Skeletal muscle cell (primary cell): ENCODE measurements around the gene CCDC110.

Experiments used
- DNase-seq: peaks from one replicate; pipeline ENCODE4 v3.0.0-alpha.2; 2010; ENCODE audit warnings: low read depth
- H3K4me3 ChIP-seq: 2 replicates; pipeline ENCODE4 v1.5.1; 2011; ENCODE audit warnings: low read depth, mild to moderate bottlenecking, control low read depth, low read length, moderate library complexity

CCDC110 gene

DNA sequence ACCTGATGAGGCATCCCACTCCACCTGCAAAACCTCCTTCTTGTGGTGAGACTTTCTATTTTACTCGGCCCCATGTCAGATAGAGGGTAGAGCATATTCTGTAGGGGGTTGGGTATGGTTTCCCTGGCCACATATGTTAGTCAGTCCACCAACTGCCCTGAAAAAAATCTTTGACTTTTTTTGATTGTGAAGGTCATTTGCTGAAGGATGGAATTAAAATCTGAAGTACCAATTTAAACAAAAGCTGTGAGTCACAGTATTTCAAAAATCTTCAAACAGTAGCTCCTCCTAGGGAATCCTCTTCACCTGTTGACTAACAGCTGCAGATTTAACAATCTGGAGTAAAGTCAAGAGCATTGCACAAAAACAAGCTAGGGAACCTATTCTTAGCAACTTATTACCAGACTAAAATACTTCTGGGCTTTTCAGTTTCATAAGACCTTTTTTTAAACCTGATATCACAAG, 8.0 kb upstream of the CCDC110 start:
- DNase-seq = no peak

DNA sequence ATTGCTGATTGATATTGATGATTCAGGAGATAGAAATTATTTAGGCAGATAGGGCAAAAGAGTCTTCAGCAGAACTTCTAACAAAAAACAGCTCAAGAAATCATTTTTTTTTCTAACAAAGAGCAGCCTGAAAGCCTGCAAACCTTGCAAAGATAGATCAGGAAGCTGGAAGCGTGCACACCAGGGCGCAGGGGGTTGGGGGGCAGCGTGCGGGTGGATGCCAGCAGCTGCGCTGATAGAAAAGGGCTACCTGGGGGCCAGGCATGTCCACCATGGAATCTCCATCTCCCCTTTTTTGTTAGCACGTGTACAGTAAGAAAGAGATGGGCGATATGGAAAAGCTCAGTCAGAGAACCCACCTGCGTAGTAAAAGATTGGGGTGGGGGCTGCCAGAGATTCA, 1.7 kb upstream of the CCDC110 start:
- no peak for DNase-seq
- no peak overlapping the region for H3K4me3 ChIP-seq

More for the DNA sequence above, 8.0 kb upstream of the CCDC110 start:
- no peak overlapping the region for H3K4me3 ChIP-seq

GRCh38 chr4:185472103-185472542, 590 bp upstream of the CCDC110 start:
- DNase-seq = no peak
- H3K4me3 ChIP-seq = peak overlapping the region; percentile 79

DNA sequence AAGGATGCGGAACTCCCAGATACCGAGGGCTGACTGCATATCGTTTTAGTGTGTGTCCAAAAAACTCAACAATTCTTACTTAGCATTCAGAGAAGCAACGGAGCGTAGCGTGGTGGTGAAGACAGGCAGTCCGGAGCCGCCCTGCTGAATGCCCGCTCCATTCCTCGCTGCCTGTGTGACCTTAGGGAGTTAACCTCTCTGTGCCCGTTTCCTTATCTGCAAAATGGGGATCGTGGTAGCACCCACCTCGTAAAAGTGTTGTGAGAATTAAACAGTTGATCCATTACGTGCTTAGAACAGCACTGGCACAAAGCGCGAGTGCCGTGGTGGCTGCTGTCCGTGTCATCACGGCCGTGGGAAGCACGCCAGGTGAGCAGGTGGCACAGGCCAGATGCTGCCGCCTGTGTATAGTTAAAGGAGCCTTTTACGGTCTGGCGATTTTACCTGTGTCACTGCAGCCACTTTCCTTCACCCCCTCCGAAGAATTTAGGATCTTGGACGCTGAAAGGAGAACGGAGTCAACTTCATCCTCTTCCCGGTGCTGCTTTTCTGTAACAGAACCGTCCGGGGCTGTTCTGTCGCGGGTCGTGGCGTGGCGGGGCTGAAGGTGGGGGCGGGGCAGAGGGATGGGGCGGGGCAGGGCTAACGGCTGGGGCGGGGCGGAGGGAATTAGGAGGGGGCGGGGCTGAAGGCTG, 885 bp downstream of the CCDC110 start:
- DNase-seq = no peak
- H3K4me3 ChIP-seq = peak overlapping the region; percentile 76

DNA sequence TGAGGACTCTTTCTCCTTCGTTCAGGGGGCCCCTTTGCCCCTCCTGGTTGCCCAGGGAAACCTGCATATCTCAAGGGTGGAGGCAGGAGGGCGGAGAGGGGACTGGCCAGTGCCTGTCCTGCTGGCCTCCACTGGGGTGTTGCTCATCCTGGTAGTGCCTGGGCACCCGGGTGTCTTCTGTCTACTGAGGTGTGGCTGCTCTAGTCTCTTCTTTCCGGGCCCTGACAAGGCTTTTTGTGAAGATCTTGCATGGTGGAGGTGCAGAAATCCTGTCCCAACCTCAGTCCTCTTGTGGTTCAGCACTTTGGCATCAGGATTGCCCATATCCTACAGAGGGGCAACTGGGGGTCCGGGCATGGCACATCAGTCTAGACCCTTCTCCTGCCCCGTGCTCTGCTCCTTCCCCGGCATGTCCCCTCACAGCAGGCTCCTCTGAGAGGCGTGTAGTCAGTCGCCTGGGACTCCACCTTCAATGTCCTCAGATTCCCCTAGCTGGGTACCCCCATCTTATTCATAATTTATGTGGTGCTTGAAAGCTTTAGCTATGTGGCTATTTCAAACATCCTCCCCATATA, 1.9 kb downstream of the CCDC110 start:
- H3K4me3 ChIP-seq = no peak overlapping the region
- no peak for DNase-seq

DNA sequence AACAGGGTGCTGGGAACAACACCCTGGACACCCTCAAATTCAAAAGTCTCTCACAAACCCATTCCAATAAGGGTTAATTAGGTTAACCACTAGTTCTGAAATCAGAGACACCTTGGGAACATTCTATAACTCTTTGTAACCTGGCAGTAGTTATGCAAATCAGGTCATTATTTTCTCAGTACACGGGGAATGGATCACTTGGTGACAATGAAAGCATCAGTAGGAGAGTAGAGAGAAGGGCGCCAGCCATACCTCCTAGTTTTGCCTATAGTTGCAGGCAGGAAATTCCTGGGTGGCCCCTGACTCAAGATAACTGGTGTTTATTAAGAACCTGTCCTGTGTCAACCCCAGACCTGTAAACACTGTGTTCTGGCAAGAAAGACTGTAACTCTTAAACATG, 2.5 kb downstream of the CCDC110 start:
- DNase-seq = no peak
- no peak overlapping the region for H3K4me3 ChIP-seq

GRCh38 chr4:185467991-185468390, 3.5 kb downstream of the CCDC110 start:
- DNase-seq = no peak
- H3K4me3 ChIP-seq = no peak overlapping the region

GRCh38 chr4:185467101-185467500, 4.4 kb downstream of the CCDC110 start:
- no peak overlapping the region for H3K4me3 ChIP-seq
- DNase-seq = peak; percentile 29

DNA sequence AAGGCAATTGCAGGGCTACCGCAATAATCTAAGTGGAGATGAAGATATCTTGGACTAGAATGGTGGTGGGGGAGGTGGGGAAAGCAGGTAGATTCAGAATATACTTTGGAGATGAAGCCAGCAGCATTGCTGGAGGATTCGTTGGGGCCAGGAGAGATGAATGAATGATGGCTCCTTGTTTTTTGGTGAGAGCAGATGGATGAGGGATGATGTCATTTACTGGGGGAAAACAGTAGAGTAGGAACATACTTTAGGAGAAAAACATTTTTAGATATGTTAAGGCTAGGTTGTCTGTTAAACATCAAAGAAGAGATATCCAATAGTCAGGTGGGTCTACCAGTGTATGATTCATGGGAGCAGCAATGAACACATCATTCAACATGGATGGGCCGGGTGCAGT, 5.8 kb downstream of the CCDC110 start:
- H3K4me3 ChIP-seq = no peak overlapping the region
- DNase-seq = no peak

DNA sequence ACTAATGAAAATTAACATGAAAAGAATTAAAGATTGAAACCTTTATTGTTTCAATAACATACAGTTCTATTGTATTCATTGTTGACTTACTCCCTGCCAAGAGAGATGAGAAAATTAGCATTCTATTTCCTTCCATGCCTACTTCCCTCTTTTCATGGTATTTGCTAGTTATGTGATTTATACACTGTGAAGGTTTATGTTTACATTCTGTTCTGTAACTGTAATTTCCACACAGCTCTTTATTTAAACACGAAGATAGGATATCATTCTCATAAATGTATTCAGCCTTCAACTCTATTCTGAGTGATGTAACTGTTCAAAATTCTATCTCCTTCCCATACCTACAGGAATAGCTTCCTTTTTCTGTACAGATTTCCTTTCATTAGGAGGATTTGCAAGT, 6.6 kb downstream of the CCDC110 start:
- H3K4me3 ChIP-seq = no peak overlapping the region
- no peak for DNase-seq

- no peak for DNase-seq
Measured at GRCh38 chr4:185464183-185464582, 7.3 kb downstream of the CCDC110 start.

DNA sequence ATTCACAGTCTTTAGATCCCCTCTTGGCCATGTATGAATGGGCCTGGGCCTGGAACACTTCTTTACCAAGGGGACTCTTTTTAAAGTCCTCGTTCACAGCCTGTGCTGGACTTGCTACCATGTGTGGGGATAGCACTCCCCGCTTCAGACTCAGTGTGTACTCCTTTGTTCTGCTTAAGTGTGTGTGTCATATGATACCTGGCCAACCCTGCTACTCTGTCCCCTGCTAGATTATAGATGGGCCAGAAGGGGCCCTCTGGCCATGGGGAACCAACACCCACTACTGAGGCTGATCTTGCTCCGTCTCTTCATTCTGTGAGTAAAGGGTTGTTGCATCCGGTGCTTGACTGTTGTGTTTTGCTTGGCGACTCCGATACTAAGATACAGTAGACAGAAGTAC, 8.0 kb downstream of the CCDC110 start:
- DNase-seq = no peak
- H3K4me3 ChIP-seq = no peak overlapping the region

More at GRCh38 chr4:185464183-185464582, 7.3 kb downstream of the CCDC110 start:
- H3K4me3 ChIP-seq = no peak overlapping the region

GRCh38 chr4:185461565-185461964, 10.0 kb downstream of the CCDC110 start:
- no peak for DNase-seq
- no peak overlapping the region for H3K4me3 ChIP-seq

DNA sequence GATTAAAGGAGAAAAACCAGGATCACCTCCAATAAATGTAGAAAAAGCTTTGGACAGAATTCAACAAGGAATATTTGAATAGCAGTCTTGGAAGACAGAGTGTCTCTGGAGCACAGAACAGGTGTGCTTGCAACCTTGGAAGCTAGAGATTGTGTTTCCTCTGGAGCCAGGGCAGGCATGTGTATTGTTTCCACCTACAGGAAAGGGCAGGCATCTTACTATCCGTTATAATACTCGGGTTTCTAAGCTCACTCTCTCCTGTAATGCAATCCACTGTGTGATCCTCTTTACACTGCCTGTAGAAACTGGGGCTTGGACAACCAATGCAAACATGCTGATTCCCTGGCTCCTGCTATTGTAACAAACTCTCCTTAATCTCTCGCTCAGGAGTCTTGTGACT, 14.4 kb downstream of the CCDC110 start:
- DNase-seq = no peak
- H3K4me3 ChIP-seq = no peak overlapping the region

GRCh38 chr4:185456131-185456530, 15.4 kb downstream of the CCDC110 start:
- DNase-seq = no peak
- H3K4me3 ChIP-seq = no peak overlapping the region

DNA sequence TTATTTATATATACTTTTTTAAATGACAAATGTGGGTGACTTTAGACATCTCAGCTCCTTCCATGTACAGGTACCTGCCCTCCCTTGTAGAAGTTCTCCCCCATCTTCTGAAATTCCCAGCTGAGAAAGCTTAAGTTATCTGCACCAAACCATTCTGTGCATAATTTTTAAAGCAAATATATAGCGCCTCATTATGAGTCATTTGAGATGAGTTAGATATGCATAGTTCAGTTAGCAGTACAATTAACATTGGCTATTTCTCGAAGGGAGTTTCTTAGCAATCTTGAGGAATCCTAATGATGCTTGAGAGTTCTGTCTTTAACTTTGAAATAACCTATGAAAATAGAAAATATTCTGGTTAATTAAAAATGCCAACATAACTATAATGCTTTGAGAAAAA, 26.3 kb downstream of the CCDC110 start:
- no peak for DNase-seq

DNA sequence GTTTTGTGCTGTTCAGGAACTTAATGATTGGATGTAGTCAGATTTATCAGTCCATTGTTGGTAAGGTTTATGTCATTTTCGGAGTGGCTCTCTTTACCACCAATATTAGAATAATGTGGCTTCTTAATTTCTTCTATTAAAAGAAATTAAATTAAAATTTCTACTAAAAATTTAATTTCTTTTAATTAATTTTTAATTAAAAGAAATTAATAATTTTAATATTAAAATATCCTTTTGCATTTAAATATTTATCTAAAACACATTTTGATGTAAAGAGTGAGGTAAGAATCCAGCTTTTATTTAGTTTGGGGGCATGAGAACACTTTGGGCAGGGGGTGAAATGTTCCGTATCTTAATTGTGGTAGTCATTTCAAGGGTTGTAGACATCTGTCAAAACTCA, 30.1 kb downstream of the CCDC110 start:
- H3K4me3 ChIP-seq = no peak overlapping the region

More for the DNA sequence above, 26.3 kb downstream of the CCDC110 start:
- H3K4me3 ChIP-seq = no peak overlapping the region

DNA sequence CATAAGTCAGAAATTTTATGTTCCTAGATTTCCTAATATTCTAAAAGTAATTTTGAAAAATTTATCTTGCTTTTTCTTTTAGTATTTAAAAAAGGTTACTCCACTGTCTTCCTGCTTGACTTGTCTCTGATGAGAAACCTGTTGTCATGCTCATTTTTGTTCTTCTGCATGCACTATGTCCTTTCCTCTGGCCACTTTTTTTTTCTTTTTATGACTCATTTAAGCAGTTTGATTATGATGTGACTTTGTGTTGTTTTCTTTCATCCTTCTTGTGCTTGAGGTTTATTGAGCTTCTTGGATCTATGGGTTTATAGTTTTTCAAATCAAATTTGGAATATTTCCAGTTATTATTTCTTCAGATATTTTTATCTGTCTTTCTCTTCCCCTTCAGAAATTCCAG, 33.7 kb downstream of the CCDC110 start:
- no peak overlapping the region for H3K4me3 ChIP-seq
- DNase-seq = no peak

More for the DNA sequence above, 30.1 kb downstream of the CCDC110 start:
- no peak for DNase-seq

DNA sequence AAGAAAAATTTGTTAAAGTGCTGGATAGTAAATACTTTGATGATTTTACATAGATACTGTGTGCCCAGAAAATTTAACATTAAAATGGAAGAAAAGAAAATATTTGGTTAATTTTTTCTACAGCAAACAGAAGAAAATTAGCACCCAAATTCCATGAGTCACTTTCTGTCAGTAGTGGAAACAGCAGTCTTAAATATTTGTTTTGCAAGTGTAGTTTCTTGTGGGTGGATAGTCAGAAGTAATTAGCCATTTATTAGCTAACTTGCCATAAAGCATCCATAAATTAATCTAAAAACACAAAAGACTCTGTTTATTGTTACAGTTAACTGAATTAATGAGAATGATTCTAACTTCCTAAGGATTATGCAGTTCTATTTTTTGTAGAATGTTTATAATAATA, 36.1 kb downstream of the CCDC110 start:
- H3K4me3 ChIP-seq = no peak overlapping the region
- DNase-seq = no peak

DNA sequence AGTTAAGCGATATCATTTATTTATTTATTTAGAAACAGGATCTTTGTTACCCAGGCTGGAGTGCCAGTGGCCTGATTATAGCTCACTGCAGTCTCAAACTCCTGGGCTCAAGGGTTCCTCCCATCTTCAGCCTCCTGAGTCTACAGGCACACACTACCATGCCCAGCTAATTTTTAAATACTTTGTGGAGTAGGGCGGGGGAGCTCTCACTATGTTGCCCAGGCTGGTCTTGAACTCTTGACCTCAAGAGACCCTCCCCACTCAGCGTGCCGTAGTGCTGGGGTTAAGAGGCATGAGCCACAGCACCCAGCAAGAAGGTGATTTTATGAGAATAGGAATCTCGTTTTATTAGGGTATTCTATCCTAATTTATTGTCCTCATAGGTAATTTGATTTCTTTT, 41.9 kb downstream of the CCDC110 start:
- DNase-seq = no peak

More for the DNA sequence above, 41.9 kb downstream of the CCDC110 start:
- H3K4me3 ChIP-seq = no peak overlapping the region
